ENCODE data around the gene SPECC1.
A peak's percentile ranks its signal among the peaks of the same experiment; 100 is the strongest.

The SPECC1 gene

DNA sequence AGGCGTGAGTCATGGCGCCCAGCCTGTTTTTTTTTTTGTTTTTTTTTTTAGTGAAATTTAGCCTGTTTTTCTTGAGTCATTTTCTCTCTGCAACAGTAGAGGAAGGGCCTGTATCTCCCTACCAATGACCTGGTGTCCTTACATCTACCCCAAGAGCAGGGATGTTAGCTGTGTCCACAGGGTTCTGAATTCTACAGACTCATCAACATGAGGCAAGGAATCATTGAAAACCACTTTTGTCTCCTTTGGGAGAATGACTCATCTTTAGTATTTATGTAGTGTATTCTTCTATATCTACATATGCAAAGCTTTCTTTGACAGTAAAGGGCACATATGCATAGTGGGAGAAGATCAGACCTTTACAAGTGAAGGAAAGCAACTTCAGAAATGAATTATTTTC is 105.3 kb downstream of the SPECC1 start:
- no peak overlapping the region for H3K4me3 ChIP-seq (ENCODE audit: low read length)
- no peak for DNase-seq (ENCODE audit: low read depth, low spot score)

DNA sequence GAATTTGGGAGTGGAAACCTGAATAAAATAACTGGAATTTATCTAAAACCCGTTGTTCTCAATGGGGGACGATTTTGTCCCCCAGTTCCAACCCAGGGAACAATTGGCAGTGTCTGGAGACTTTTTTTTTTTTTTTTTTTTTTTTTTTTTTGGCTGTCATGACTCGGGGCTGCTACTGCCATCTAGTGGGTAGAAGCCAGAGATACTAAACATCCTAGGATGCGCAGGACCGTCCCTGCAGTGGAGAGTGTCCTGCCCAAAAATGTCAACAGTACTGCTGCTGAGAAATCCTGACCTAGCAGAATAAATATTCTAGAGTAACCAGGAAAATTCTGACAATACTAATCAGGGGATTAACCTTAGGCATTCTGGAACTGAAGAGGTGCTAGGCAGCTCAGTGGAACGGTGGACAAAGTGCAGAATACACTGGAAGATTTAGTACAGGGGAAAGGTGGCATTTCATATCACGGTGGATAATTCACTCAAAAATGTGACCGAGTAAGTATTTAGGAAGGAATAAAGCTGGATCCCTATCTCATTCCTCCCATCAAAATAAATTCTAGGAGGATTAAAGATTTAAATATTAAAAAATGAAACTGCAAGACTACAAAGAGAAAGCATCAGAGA is 107.6 kb downstream of the SPECC1 start:
- peak; percentile 30 for DNase-seq (ENCODE audit: low read depth, low spot score)
- no peak overlapping the region for H3K4me3 ChIP-seq (ENCODE audit: low read length)

- H3K4me3 ChIP-seq (ENCODE audit: low read length) = no peak overlapping the region
- no peak for DNase-seq (ENCODE audit: low read depth, low spot score)
Observed at GRCh38 chr17:20118280-20118679, 109.1 kb downstream of the SPECC1 start.

- no peak for DNase-seq (ENCODE audit: low read depth, low spot score)
- no peak overlapping the region for H3K4me3 ChIP-seq (ENCODE audit: low read length)
Observed at GRCh38 chr17:20120836-20121235, 111.7 kb downstream of the SPECC1 start.

DNA sequence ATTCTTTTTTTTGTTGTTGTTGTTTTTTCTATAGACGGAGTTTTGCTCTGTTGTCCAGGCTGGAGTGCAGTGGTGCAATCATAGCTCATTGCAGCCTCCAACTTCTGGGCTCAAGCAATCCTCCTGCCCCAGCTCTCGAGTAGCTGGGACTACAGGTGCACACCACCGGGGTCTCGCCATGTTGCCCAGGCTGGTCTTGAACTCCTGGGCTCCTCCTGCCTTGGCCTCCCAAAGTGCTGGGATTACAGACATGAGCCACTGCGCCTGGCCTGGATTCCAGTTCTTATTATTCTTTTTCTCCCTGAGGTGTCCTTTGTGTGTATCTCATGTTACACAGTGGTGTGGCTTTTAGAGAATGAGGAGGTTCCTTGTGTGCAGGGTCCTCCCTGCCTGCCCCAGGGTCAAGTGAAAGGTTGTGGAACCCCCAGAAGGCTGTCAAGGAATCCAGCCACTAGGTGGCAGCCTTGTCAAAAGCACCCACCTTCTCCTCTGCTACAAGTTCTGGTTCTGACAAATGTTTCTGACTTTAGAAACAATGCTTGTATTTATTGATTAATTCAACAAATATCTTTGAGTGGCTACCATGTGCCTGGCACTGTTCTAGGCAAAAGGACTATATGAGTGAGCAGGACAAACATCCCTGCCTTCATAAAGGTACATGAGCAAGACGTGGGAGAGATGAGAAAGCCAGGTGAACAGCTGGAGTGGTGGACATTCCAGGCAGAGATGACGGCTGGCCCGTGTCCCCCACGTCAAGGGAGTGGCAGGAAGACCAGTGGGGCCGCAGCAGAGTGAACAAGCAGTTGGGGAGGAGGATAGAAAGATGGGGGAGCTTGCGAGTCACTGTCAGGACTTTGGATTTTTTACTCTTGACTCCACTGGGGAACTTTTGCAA is 112.4 kb downstream of the SPECC1 start:
- peak; percentile 40 for DNase-seq (ENCODE audit: low read depth, low spot score)
- H3K4me3 ChIP-seq (ENCODE audit: low read length) = no peak overlapping the region

DNA sequence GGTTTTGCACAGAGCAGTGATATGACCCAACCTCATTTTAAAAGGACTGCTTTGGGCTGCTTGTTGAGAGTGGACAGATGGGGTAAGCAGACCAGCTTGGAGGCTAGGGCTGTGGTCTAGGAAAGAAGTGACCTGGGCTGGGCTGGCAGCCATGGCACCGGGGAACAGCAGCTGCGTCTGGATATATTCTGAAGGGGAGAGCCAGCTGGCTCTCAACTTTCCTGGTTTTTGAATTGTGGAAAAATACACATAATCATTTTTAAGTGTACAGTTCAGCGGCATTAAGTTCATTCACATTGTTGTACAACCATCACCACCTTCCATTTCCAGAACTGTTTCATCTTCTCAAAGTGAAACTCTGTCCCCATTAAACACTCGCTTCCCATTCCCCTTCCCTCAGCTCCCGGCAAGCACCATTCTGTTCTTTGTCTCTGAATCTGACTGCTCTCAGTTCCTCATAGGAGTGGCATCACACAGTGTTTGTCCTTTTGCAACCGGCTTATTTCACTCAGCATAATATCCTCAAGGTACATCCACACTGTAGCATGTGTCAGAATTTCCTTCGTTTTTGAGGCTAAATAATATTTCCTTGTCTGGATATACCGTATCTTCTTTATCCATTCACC is 113.2 kb downstream of the SPECC1 start:
- no peak overlapping the region for H3K4me3 ChIP-seq (ENCODE audit: low read length)
- DNase-seq (ENCODE audit: low read depth, low spot score) = no peak

- no peak for DNase-seq (ENCODE audit: low read depth, low spot score)
- no peak overlapping the region for H3K4me3 ChIP-seq (ENCODE audit: low read length)
Observed at GRCh38 chr17:20123209-20123608, 114.0 kb downstream of the SPECC1 start.

GRCh38 chr17:20125724-20126123 is 116.6 kb downstream of the SPECC1 start:
- no peak for DNase-seq (ENCODE audit: low read depth, low spot score)
- H3K4me3 ChIP-seq (ENCODE audit: low read length) = no peak overlapping the region

DNA sequence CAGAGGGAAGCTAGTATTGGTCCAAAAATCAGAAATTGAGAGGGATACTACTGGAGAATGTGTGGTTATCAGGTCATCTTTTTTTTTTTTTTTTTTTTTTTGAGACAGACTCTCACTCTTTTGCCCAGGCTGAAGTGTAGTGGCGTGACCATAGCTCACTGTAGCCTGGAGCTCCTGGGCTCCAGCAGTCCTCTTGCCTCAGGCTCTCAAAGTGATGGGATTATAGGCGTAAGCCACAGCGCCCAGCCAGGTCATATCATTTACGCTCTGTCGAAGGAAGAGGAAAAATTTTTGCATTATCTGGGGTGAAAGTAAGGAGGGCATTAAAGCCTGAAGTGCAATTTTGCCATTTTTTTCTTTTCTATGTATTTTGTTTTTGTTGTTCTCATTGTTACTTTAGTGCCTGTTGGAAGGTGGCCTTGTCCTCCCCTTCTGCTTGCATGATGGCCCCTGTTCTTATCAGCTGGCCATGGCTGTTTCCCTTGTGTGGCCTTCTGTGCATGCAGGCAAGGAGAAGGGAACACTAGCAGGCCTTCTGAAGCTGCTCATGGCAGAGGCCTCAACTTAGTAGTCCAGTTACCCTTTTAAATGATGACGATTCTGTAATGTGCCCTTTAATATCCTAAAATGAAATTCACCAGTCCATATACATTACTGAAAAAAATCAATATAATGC is 118.3 kb downstream of the SPECC1 start:
- no peak overlapping the region for H3K4me3 ChIP-seq (ENCODE audit: low read length)
- DNase-seq (ENCODE audit: low read depth, low spot score) = no peak

GRCh38 chr17:20128036-20128667 is 119.0 kb downstream of the SPECC1 start:
- no peak for DNase-seq (ENCODE audit: low read depth, low spot score)
- H3K4me3 ChIP-seq (ENCODE audit: low read length) = no peak overlapping the region

DNA sequence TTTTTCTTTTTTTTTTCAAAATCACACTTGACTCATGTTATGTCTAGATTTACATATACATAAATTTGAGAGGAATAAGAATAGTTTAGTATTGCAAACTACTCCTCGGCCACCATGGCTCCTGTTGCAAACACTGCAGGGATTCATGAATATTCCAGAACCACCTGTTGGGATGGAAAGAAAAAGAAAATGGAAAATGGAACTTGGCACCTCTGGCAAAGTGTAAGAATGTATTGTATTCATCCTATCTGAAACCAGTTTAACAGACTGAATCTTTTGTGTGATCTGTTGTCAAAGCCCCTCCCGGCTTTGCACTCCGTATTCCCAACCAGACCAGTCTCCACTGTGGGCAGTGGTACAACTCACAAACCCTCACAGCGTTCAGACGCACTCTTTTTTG is 124.4 kb downstream of the SPECC1 start:
- DNase-seq (ENCODE audit: low read depth, low spot score) = no peak
- H3K4me3 ChIP-seq (ENCODE audit: low read length) = no peak overlapping the region

DNA sequence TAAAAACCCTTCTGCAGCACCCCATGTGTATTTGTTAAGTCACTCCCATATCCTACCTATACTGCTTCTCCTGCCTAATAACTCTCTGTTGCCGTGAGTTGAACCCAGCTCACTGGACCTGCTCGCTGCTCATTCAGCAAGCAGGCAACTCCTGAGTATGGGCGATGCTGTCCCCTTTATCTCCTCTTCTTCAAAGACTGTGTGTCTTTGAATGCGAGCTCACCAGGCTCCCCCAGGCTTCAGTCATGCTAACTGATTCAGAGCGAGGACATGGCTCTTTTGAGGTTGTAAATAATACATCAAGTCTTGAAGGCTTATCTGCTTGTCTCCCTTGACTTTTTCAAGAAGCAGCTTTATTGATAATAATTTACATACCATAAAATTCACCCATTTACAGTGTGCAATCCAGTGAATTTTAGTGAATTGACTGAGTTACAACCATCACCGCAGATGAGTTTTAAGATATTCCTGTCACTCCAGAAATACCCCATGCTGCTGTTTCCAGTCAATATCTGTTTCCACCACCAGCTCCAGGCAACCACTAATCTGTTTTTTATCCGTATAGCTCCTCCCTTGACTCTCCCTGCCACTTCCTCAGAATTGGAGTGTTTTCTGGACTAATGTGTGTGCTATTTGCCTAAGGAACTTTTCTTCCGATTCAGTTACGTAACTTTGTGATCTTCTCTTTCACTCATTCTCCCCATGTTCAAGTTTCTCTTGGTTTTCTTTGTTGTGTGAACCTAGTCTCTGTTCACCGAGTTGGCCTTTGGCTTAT is 132.2 kb downstream of the SPECC1 start:
- no peak overlapping the region for H3K4me3 ChIP-seq (ENCODE audit: low read length)
- DNase-seq (ENCODE audit: low read depth, low spot score) = no peak

GRCh38 chr17:20142268-20142667 is 133.1 kb downstream of the SPECC1 start:
- DNase-seq (ENCODE audit: low read depth, low spot score) = no peak
- H3K4me3 ChIP-seq (ENCODE audit: low read length) = no peak overlapping the region

DNA sequence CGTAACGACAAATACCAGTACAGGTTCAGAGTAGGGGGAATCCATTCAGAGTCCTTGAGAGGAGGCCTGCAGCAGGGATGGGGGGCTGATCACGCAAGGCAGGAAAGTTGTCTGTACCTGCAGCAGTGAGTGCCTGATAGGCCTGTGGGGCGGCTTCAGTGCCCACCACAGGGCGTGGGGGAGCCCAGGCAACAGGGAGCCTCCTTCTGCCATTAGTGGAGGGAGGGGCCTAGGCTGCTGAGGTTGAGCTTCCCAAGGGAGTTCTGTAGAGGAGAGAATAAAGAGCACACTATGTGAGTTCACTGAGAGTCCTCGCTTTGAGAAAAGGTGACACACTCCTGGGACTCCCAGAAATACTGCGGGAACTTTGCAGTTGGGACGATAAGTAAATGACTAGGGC is 134.6 kb downstream of the SPECC1 start:
- no peak for DNase-seq (ENCODE audit: low read depth, low spot score)
- no peak overlapping the region for H3K4me3 ChIP-seq (ENCODE audit: low read length)

DNA sequence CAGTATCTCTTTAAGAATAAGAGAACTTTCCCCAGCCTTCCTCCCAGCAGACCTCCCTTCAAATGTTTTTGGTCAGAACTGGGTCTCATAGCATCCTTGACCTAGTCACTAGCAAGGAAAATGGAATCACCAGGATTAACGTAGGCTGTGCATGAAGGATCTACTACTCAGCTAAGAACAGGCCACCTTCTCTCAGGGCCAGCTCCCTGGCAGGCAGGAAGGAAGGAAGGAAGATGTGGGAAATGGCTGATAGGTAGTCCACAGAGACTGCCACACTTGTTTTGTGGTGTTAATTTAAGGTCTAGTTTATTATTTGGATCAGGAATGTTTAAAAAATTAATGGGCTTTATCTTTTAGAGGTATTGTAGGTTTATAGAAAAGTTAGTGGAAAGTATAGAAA is 136.4 kb downstream of the SPECC1 start:
- H3K4me3 ChIP-seq (ENCODE audit: low read length) = no peak overlapping the region
- no peak for DNase-seq (ENCODE audit: low read depth, low spot score)

DNA sequence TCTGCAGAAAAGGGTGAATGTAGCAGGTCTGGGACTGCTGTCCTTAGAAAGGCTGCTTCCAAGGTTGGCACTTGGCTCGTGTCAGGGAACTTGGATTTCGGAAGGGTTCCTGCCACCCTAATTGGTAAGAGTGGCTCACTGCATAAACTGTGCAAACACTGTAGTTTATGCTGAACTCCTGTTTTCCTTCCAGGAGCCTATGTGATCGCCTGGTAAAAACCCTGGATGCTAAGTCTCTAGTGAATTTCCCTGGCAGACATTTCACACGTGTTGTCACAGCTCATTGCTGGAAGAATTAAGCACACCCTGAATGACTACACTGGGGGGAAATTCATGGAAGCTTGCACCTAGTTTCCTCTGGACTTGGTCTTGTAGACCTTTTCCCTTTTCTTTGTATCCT is 140.1 kb downstream of the SPECC1 start:
- DNase-seq (ENCODE audit: low read depth, low spot score) = no peak
- no peak overlapping the region for H3K4me3 ChIP-seq (ENCODE audit: low read length)

- DNase-seq (ENCODE audit: low read depth, low spot score) = no peak
- no peak overlapping the region for H3K4me3 ChIP-seq (ENCODE audit: low read length)
Observed at GRCh38 chr17:20151174-20151573, 142.0 kb downstream of the SPECC1 start.

GRCh38 chr17:20153231-20153630 is 144.1 kb downstream of the SPECC1 start:
- no peak overlapping the region for H3K4me3 ChIP-seq (ENCODE audit: low read length)
- no peak for DNase-seq (ENCODE audit: low read depth, low spot score)
